ENCODE measurements around the gene FAM81A. TPM values are rescaled to one million over a fixed set of nuclear protein-coding genes. Genes with fewer than 3 reads are reported as not detected.

The FAM81A gene
- total RNA-seq, 2 donors from 2014 or later = under 0.01 to 0.78 TPM

GRCh38 chr15:59396211-59396610, 41.8 kb upstream of the FAM81A start:
- 34 to 42% methylated on average over 3 of the region's 3 CpGs for WGBS, 2 donors
- Histone ChIP-seq H3K4me3 (no peak overlapping the region), H3K27me3 (no peaks in the 10 kb centered on the region), H3K27ac (no peak overlapping the region), H3K4me1 (no peaks in the 10 kb centered on the region), H3K36me3 (replicated peaks in 1 of 2; ENCODE audit: insufficient read depth in 1 of 2, low read depth in 2 of 2) (no peaks in the 10 kb centered on the region), H3K9me3 (no peaks in the 10 kb centered on the region)
- DNase-seq = no peak
- ATAC-seq = no peak
- no peak for TF ChIP-seq CTCF (IDR thresholded peaks at IDR 0.05)
- TF ChIP-seq POLR2A (IDR thresholded peaks at IDR 0.05) = no peak
- intact Hi-C loops (cut with DNase I) = no loop called here

GRCh38 chr15:59396679-59397078, 41.3 kb upstream of the FAM81A start:
- no peak overlapping the region for H3K27ac ChIP-seq
- H3K9me3 ChIP-seq = no peaks in the 10 kb centered on the region
- H3K4me1 ChIP-seq = no peaks in the 10 kb centered on the region
- no peaks in the 10 kb centered on the region for H3K36me3 ChIP-seq (replicated peaks in 1 of 2; ENCODE audit: insufficient read depth in 1 of 2, low read depth in 2 of 2)
- 15 to 32% methylated on average over 3 of the region's 3 CpGs for WGBS, 2 donors
- H3K27me3 ChIP-seq = no peaks in the 10 kb centered on the region
- TF ChIP-seq POLR2A (IDR thresholded peaks at IDR 0.05) (no peak), CTCF (IDR thresholded peaks at IDR 0.05) (no peak)
- DNase-seq (no peak), ATAC-seq (no peak)
- no peak overlapping the region for H3K4me3 ChIP-seq
- intact Hi-C loops (cut with DNase I) = no loop called here

GRCh38 chr15:59398220-59398619, 39.8 kb upstream of the FAM81A start:
- WGBS, 2 donors = 83 to 86% methylated on average over 1 of the region's 1 CpG

GRCh38 chr15:59399465-59400102, 38.4 kb upstream of the FAM81A start:
- DNase-seq = peak in 1 of 4 donors; percentile 30
- WGBS, 2 donors = 74 to 75% methylated on average over 7 of the region's 7 CpGs

More at GRCh38 chr15:59398220-59398619, 39.8 kb upstream of the FAM81A start:
- Histone ChIP-seq H3K4me1 (no peaks in the 10 kb centered on the region), H3K36me3 (replicated peaks in 1 of 2; ENCODE audit: insufficient read depth in 1 of 2, low read depth in 2 of 2) (no peaks in the 10 kb centered on the region), H3K9me3 (no peaks in the 10 kb centered on the region), H3K27me3 (no peaks in the 10 kb centered on the region), H3K4me3 (no peak overlapping the region), H3K27ac (no peak overlapping the region)
- TF ChIP-seq POLR2A (IDR thresholded peaks at IDR 0.05) (no peak), CTCF (IDR thresholded peaks at IDR 0.05) (no peak)
- intact Hi-C loops (cut with DNase I) = no loop called here
- no peak for ATAC-seq
- no peak for DNase-seq

More at GRCh38 chr15:59399465-59400102, 38.4 kb upstream of the FAM81A start:
- H3K4me3 ChIP-seq = no peak overlapping the region
- intact Hi-C loops (cut with DNase I) = no loop called here
- H3K9me3 ChIP-seq = no peaks in the 10 kb centered on the region
- H3K27me3 ChIP-seq = no peaks in the 10 kb centered on the region
- no peak for ATAC-seq
- H3K36me3 ChIP-seq (replicated peaks in 1 of 2; ENCODE audit: insufficient read depth in 1 of 2, low read depth in 2 of 2) = no peaks in the 10 kb centered on the region
- no peak overlapping the region for H3K27ac ChIP-seq
- no peaks in the 10 kb centered on the region for H3K4me1 ChIP-seq
- TF ChIP-seq POLR2A (IDR thresholded peaks at IDR 0.05) = no peak
- TF ChIP-seq CTCF (IDR thresholded peaks at IDR 0.05) = no peak
